Stimulated activated memory B cell treated with anti-CD40 and anti-IgM and Interleukin-4, amounts not matched to agents 10 μg/mL and 1 μg/mL and 100 μg/mL, for 72 hours (primary cell): ENCODE results near the gene RBBP6.
A peak's percentile ranks its signal among the peaks of the same experiment; 100 is the strongest.

ENCODE experiments used
- ATAC-seq: fragments of 150-1000 bp; cut with Tn5 transposase; 2 replicates; pipeline ENCODE4 v1.10.0; 2021
- H3K27ac Mint-ChIP-seq: one replicate; pipeline ENCODE4 v1.8.0; 2022; ENCODE audit warnings: mild to moderate bottlenecking, mixed read lengths
- H3K27me3 Mint-ChIP-seq: one replicate; pipeline ENCODE4 v1.8.0; 2022; ENCODE audit warnings: mixed read lengths
- H3K36me3 Mint-ChIP-seq: one replicate; pipeline ENCODE4 v1.8.0; 2022; ENCODE audit warnings: mixed read lengths
- H3K4me1 Mint-ChIP-seq: one replicate; pipeline ENCODE4 v1.8.0; 2022; ENCODE audit warnings: mixed read lengths
- H3K4me3 Mint-ChIP-seq: one replicate; pipeline ENCODE4 v1.8.0; 2022; ENCODE audit warnings: mild to moderate bottlenecking, moderate library complexity, mixed read lengths
- H3K9me3 Mint-ChIP-seq: one replicate; pipeline ENCODE4 v1.8.0; 2022; ENCODE audit warnings: mixed read lengths

The RBBP6 gene

DNA sequence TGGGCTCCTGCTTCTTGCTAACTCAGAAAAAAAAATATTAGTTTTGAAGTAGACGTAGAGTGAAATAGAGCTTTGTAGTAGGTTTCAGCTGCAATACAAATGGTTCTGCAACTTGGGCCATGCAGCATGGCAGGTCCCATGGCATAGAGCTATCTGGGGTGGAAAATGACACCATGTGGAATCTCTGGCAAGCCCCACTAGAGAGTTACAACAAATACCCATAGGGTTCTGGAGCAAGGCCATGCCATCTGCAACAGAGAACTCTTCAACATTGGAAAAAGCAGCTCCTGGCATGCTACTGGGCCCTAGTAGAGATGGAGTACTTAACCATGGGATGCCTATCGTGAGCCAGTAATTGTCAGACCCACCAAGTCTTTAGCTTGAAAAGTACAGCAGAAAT lies 25.3 kb upstream of the RBBP6 start:
- no peaks in the 10 kb centered on the region for H3K9me3 Mint-ChIP-seq
- peaks cover 8% of the 10 kb centered on the region for H3K4me1 Mint-ChIP-seq
- ATAC-seq, result no peak
- H3K27ac Mint-ChIP-seq, result no peak overlapping the region
- no peaks in the 10 kb centered on the region for H3K36me3 Mint-ChIP-seq
- no peak overlapping the region for H3K4me3 Mint-ChIP-seq
- H3K27me3 Mint-ChIP-seq, result peaks cover 4% of the 10 kb centered on the region

DNA sequence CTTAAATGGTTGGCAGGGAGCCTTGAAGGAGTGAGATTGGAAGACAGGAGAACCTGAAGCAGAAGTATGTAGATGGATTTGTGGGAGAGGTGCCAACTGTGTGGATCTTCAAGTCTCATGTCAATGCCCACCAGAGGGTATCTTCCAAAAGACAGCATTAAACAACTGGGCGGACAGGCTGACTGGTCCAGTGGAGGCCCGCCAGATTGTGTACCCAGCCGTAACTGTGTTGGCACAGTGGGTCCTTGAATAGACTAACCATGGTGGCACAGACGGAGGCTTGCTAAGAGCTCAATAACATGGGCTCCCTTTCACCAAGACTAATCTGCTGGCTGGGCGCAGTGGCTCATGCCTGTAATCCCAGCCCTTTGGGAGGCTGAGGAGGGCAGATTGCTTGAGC lies 24.2 kb upstream of the RBBP6 start:
- H3K4me1 Mint-ChIP-seq, result peaks cover 8% of the 10 kb centered on the region
- H3K9me3 Mint-ChIP-seq, result no peaks in the 10 kb centered on the region
- H3K4me3 Mint-ChIP-seq, result no peak overlapping the region
- no peak overlapping the region for H3K27ac Mint-ChIP-seq
- H3K36me3 Mint-ChIP-seq, result no peaks in the 10 kb centered on the region
- ATAC-seq, result no peak
- no peaks in the 10 kb centered on the region for H3K27me3 Mint-ChIP-seq

DNA sequence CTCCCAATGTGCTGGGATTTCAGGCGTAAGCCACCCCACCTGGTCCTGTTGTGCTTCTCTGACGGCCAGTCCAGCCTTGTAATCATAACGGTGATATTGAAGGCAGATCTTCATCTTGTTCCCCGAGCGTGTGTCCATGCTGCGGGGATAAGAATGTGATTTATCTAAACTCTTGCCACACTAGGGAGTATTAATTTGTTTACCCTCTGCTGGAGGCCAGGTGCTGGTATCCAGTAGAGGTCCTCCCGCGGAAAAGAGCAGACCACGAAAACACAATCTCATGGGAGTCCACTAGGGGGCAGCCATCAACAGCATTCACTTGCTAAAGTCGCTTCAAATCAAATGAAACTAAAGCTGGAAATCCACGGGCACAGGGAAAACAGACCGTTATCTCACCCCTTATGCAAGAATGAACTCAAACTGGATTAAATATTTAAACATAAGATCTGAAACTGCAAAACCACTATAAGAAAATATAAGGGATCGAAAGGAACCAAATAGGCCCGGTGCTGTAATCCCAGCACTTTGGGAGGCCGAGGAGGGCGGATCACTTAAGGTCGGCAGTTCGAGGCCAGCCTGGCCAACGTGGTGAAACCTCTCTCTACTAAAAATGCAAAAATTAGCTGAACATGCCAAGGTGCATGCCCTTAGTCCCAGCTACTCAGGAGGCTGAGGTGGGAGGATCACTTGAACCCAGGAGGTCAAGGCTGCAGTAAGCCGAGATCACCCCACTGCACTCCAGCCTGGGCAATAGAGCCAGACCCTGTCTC lies 22.3 kb upstream of the RBBP6 start:
- peak; percentile 68 for ATAC-seq
- Mint-ChIP-seq H3K27me3 (no peaks in the 10 kb centered on the region), H3K9me3 (no peaks in the 10 kb centered on the region), H3K36me3 (no peaks in the 10 kb centered on the region), H3K27ac (peak overlapping the region; percentile 57), H3K4me3 (peak overlapping the region; percentile 60), H3K4me1 (peaks cover 8% of the 10 kb centered on the region)

DNA sequence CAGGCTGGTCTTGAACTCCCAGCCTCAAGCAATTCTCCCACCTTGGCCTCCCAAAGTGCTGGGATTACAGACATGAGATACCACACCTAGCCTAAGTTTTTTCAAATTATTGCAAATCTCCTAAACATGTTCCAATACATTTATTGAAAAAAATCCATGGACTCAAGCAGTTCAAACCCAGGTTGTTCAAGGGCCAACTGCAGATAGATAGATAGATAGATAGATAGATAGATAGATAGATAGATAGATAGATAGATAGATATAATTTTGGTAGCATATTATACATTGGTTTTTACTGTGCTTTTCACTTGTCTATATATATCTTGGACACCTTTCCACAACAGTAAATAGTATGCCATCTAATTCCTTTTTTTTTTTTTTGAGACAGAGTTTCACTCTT lies 20.9 kb upstream of the RBBP6 start:
- no peaks in the 10 kb centered on the region for H3K27me3 Mint-ChIP-seq
- H3K9me3 Mint-ChIP-seq, result no peaks in the 10 kb centered on the region
- H3K27ac Mint-ChIP-seq, result no peak overlapping the region
- H3K4me3 Mint-ChIP-seq, result no peak overlapping the region
- no peaks in the 10 kb centered on the region for H3K36me3 Mint-ChIP-seq
- ATAC-seq, result no peak
- H3K4me1 Mint-ChIP-seq, result peaks cover 8% of the 10 kb centered on the region

DNA sequence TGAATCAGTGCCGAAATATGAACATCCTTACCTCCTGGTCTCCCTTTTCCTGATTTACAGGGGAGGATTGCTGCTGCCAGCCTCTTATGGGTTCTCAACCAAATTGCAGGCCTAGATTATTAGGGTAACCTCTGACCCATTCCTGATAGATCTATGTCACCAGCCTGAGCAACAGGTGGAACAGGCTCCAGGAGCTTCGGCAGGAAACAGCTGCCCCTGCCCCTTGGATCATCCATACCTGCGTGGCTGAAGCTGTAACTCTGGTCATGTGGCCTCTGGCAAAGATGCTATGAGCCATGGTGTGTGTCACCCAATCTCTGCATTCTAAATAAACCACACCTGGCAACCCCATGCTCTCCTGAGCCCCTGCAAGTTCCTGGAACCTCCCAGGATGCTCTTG lies 18.4 kb upstream of the RBBP6 start:
- no peaks in the 10 kb centered on the region for H3K36me3 Mint-ChIP-seq
- H3K9me3 Mint-ChIP-seq, result no peaks in the 10 kb centered on the region
- no peak for ATAC-seq
- H3K4me3 Mint-ChIP-seq, result no peak overlapping the region
- peaks cover 8% of the 10 kb centered on the region for H3K4me1 Mint-ChIP-seq
- no peaks in the 10 kb centered on the region for H3K27me3 Mint-ChIP-seq
- no peak overlapping the region for H3K27ac Mint-ChIP-seq

DNA sequence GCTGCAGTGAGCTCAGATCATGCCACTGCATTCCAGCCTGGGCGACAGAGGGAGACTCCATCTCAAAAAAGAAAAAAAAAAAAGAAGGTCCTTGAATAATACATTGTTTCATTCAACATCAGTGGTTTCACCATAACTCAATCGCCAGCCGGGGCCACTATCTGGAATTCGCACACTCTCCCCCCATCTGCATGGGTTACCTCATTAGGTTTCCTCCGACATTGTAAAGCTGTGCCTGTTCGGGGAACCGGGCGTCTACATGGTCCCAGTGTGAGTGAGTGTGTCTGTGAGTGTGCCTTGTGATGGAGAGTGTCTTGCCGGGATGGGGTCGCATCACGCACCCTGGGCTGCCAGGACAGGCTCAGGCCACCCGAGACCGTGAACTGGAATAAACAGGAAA lies 16.6 kb upstream of the RBBP6 start:
- Mint-ChIP-seq H3K9me3 (no peaks in the 10 kb centered on the region), H3K27ac (no peak overlapping the region)

DNA sequence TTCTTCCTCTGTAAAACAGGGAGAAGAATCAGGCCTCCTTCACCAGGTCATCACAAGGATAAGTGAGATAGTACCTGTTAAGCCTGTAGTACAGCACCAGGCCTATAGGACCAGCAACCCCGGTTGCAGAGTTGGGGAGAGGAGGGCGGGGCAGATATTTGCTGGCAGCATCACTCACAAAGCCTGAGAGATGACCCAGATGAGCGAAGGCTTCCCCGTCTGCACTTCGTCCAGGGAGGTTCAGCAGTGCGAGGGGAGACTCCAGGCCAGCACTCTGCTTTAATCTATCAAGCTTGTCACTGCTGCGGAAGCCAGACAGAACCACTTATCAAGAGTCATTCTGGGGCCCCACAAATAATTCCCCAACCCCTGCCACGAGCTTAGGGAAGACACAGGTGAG lies 15.8 kb upstream of the RBBP6 start:
- Mint-ChIP-seq H3K27ac (no peak overlapping the region), H3K9me3 (no peaks in the 10 kb centered on the region), H3K4me1 (no peaks in the 10 kb centered on the region), H3K36me3 (no peaks in the 10 kb centered on the region), H3K4me3 (no peak overlapping the region), H3K27me3 (peaks cover 9% of the 10 kb centered on the region)
- no peak for ATAC-seq

More for the DNA sequence above, 16.6 kb upstream of the RBBP6 start:
- Mint-ChIP-seq H3K4me1 (no peaks in the 10 kb centered on the region), H3K27me3 (peaks cover 9% of the 10 kb centered on the region), H3K36me3 (no peaks in the 10 kb centered on the region), H3K4me3 (no peak overlapping the region)
- ATAC-seq, result no peak

DNA sequence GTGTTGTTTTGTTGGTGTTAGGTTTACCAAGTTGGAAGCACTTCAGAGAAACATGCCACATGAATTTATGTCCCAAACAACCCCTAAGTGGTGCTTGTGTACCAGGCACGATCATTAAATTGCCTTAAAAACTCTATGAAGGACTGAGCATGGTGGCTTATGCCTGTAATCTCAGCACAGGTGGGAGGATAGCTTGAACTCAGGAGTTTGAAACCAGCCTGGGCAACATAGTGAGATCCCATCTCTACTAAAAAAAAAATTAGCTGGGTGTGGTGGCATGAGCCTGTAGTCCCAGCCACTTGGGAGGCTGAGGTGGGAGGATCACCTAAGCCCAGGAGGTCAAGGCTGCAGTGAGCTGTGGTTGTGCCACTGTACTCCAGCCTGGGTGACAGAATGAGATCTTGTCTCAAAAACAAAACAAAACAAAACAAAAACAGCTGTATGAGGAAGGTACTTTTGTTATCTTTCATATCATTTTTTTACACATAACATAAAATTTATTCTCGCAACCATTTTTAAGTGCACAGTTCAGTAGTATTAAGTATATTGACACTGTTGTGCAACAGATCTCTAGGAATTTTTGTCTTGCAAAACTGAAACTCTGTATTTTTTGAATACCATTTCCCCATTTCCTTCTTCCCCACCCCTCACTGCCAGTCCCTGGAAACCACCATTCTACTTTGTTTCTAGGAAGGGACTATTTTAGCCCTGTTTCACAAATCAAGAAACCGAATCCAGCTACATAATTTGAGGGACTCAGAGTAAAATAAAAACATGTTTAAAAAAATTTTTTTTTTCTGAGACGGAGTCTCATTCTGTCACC lies 14.3 kb upstream of the RBBP6 start:
- Mint-ChIP-seq H3K27me3 (peaks cover 9% of the 10 kb centered on the region), H3K9me3 (no peaks in the 10 kb centered on the region), H3K36me3 (no peaks in the 10 kb centered on the region), H3K27ac (no peak overlapping the region), H3K4me1 (no peaks in the 10 kb centered on the region), H3K4me3 (no peak overlapping the region)
- ATAC-seq, result no peak

DNA sequence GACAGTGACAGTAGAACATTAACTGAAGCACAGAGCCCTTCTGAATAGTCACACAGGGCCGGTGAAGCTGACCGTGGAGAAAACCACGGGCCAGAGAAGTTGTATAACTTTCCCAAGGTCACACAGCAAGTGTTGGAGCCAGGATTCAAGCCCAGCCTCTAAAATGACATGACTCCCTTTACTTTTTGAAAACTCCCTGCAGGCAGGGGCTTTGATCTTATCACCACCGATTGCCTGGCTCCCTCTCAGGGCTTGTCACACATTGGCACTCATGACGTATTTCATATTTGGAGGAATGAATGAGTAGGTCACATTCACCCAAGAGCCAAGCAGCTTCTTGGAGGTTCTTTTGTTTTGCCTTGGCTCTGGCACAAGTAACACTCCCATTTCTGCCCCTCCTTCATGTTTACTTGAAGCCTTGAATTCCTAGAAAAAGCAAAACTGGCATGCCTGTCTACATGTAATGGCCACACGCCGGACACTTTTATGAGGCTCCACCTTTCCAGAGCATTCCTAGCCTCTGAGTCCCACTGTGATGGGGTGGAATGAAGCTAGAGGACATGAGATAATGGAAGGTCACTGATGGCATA lies 13.3 kb upstream of the RBBP6 start:
- H3K4me3 Mint-ChIP-seq, result no peak overlapping the region
- peaks cover 9% of the 10 kb centered on the region for H3K27me3 Mint-ChIP-seq
- no peak overlapping the region for H3K27ac Mint-ChIP-seq
- H3K9me3 Mint-ChIP-seq, result no peaks in the 10 kb centered on the region
- no peaks in the 10 kb centered on the region for H3K4me1 Mint-ChIP-seq
- H3K36me3 Mint-ChIP-seq, result no peaks in the 10 kb centered on the region
- no peak for ATAC-seq

DNA sequence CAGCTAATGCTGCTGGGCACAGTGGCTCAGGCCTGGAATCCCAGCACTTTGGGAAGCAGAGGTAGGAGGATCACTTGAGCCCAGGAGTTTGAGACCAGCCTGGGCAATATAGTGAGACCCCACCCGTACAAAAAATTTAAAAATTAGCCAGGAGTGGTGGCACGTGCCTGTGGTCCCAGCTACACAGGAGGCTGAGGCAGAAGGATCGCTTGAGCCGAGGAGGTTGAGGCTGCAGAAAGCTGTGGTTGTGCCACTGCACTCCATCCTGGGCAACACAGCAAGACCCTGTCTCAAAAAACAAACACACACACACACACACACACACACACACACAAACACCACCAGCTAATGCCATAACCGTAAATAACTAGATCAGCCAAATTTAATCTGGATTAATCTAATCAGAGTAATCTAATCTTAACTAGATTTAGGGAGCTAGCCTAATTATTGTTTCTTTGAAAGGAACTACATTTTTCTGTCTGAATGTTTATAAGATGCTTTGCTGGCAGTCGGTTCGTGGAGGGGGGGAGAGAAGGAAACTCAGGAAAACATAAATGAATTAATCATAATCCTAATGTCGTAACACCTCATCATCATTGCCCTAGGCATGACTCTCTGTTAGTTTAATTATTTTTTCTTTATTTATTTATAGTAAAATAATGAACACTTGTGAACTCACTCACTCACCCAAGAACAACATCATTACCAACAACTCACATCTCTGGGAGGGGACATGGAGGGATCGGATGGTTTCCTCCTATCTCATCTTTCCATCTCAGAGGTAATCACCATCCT lies 12.5 kb upstream of the RBBP6 start:
- Mint-ChIP-seq H3K4me3 (no peak overlapping the region), H3K4me1 (no peaks in the 10 kb centered on the region), H3K27ac (no peak overlapping the region), H3K36me3 (no peaks in the 10 kb centered on the region), H3K27me3 (peaks cover 9% of the 10 kb centered on the region), H3K9me3 (no peaks in the 10 kb centered on the region)
- ATAC-seq, result no peak

DNA sequence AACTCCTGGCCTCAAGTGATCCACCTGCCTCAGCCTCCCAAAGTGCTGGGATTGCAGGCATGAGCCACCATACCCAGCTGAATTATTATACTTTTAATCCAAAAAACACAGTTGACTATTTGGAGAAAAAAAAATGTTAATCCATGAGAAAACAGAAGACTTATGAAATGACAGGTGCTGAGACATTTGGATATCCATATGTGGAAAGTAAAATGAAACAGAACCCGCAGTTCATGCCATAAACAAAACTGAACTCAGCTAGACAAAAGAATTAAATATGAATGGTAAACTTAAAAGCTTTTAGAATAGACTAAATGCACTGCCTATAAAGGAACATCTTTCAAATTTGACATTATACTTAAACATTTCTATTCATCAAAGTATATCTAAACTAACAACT lies 8.2 kb upstream of the RBBP6 start:
- Mint-ChIP-seq H3K36me3 (no peaks in the 10 kb centered on the region), H3K27ac (no peak overlapping the region), H3K4me1 (no peaks in the 10 kb centered on the region), H3K9me3 (no peaks in the 10 kb centered on the region), H3K4me3 (no peak overlapping the region), H3K27me3 (peaks cover 9% of the 10 kb centered on the region)
- no peak for ATAC-seq

DNA sequence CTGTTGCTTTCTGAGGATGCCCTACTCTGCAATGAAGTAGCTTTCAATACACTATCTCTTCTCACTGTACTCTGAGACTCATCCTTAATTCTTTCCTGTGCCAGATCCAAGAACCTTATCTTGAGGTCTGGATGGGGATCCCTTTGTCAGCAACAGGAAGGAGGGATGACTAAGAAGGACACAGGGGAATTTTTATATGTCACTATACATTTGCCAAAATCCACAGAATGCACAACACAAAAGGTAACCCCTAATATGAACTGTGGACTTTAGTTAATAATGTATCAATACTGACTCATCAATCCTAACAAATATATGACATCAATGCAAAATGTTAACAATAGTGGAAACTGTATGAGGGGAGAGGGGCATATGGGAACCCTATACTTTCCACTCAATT lies 4.7 kb upstream of the RBBP6 start:
- no peaks in the 10 kb centered on the region for H3K4me1 Mint-ChIP-seq
- H3K36me3 Mint-ChIP-seq, result no peaks in the 10 kb centered on the region
- no peaks in the 10 kb centered on the region for H3K27me3 Mint-ChIP-seq
- no peaks in the 10 kb centered on the region for H3K9me3 Mint-ChIP-seq
- no peak overlapping the region for H3K4me3 Mint-ChIP-seq
- no peak overlapping the region for H3K27ac Mint-ChIP-seq
- ATAC-seq, result no peak

DNA sequence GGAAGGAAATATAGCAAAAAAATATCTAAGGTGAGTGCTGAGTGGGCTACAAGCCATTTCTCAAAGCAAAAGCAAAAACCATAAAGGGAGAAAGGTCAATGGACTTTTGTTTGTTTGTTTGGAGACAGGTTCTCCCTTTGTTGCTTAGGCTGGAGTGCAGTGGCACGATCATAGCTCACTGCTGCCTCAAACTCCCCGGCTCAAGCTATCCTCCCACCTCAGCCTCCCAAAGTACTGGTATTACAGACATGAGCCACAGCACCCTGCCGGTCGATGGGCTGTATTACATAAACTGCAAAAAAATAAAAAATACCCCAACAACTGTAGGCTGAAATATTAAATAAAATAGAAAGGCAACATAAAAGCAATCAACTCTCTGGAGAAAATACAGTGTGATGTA lies 3.5 kb upstream of the RBBP6 start:
- no peaks in the 10 kb centered on the region for H3K36me3 Mint-ChIP-seq
- H3K4me3 Mint-ChIP-seq, result no peak overlapping the region
- no peaks in the 10 kb centered on the region for H3K9me3 Mint-ChIP-seq
- no peaks in the 10 kb centered on the region for H3K4me1 Mint-ChIP-seq
- H3K27ac Mint-ChIP-seq, result no peak overlapping the region
- no peaks in the 10 kb centered on the region for H3K27me3 Mint-ChIP-seq
- ATAC-seq, result no peak

DNA sequence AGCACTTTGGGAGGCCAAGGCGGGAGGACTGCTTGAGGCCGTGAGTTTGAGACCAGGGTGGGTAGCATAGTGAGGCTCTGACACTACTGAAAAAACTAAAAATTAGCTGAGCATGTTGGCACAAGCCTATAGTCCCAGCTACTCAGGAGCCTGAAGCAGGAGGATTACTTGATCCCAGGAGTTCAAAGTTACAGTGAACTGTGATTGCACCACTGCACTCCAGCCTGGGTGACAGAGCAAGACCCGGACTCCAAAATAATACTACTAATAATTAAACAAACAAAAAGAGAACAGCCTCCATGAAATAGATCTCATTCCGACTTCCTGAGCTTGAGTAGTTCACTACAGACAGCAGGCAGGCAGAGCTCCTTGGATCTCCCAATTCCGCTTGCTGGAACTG lies 2.7 kb upstream of the RBBP6 start:
- H3K36me3 Mint-ChIP-seq, result peaks cover 6% of the 10 kb centered on the region
- H3K9me3 Mint-ChIP-seq, result no peaks in the 10 kb centered on the region
- no peak for ATAC-seq
- peaks cover 8% of the 10 kb centered on the region for H3K4me1 Mint-ChIP-seq
- H3K27ac Mint-ChIP-seq, result no peak overlapping the region
- H3K27me3 Mint-ChIP-seq, result no peaks in the 10 kb centered on the region
- H3K4me3 Mint-ChIP-seq, result no peak overlapping the region
